Activated effector memory CD4-positive, alpha-beta T cell treated with Interleukin-2 at 50 U/mL for 16 hours (primary cell): Measurements from ENCODE around the gene HOXA2.

ENCODE experiments used
- DNase-seq: peaks from one replicate; pipeline ENCODE4 v3.0.0-alpha.2; 2020

Gene HOXA2

GRCh38 chr7:27097686-27098577 is 4.6 kb downstream of the HOXA2 start:
- no peak for DNase-seq

- DNase-seq: no peak
These were observed 5.5 kb downstream of the HOXA2 start for GRCh38 chr7:27096768-27097514.

- peak; percentile 55 for DNase-seq
These were observed 6.4 kb downstream of the HOXA2 start, which contains the start of gene HOXA1 for GRCh38 chr7:27095897-27096767. HOXA1 (minus strand) TSS chr7:27096000; CDS start chr7:27095912, 88 bp downstream.

GRCh38 chr7:27095050-27095896 is 7.2 kb downstream of the HOXA2 start:
- no peak for DNase-seq

GRCh38 chr7:27094304-27095049 is 8.0 kb downstream of the HOXA2 start:
- no peak for DNase-seq

- DNase-seq: no peak
These were observed 9.1 kb downstream of the HOXA2 start for GRCh38 chr7:27093184-27093895.

GRCh38 chr7:27092819-27093110 is 9.7 kb downstream of the HOXA2 start:
- no peak for DNase-seq

GRCh38 chr7:27091941-27092818 is 10.3 kb downstream of the HOXA2 start:
- no peak for DNase-seq

GRCh38 chr7:27091105-27091504 is 11.4 kb downstream of the HOXA2 start:
- no peak for DNase-seq

GRCh38 chr7:27088002-27088922 is 14.2 kb downstream of the HOXA2 start:
- DNase-seq: no peak

GRCh38 chr7:27083646-27084045 is 18.8 kb downstream of the HOXA2 start:
- DNase-seq: no peak

- DNase-seq: no peak
These were observed 20.3 kb downstream of the HOXA2 start for GRCh38 chr7:27082171-27082570.

- DNase-seq: no peak
These were observed 21.5 kb downstream of the HOXA2 start for GRCh38 chr7:27080844-27081436.

- no peak for DNase-seq
These were observed 23.1 kb downstream of the HOXA2 start for GRCh38 chr7:27079234-27079975.

- DNase-seq: no peak
These were observed 23.8 kb downstream of the HOXA2 start for GRCh38 chr7:27078616-27079233.

- DNase-seq: no peak
These were observed 29.4 kb downstream of the HOXA2 start for GRCh38 chr7:27073076-27073475.
